ENCODE results near the gene CLDN19.

Gene CLDN19

GRCh38 chr1:42759114-42759513 is 19.1 kb upstream of the CLDN19 start:
- Histone ChIP-seq H3K4me1 (peaks cover 0 to 9% (median 2%) of the 10 kb centered on the region in 4 donors), H3K4me3 (no peak overlapping the region), H3K36me3 (peaks cover 61 to 77% (median 68%) of the 10 kb centered on the region in 3 donors), H3K9me3 (no peaks in the 10 kb centered on the region), H3K27ac (no peak overlapping the region), H3K27me3 (no peaks in the 10 kb centered on the region)
- no peak for DNase-seq
- no peak for TF ChIP-seq CTCF (IDR thresholded peaks at IDR 0.05)
- intact Hi-C loops (cut with DNase I; ENCODE audit: low total_unique reads), result loop anchor here (5.0 kb wide), 1 partner anchor 77 kb away; the partner anchor contains the start of gene YBX1

- Histone ChIP-seq H3K27me3 (no peaks in the 10 kb centered on the region), H3K36me3 (peaks cover 66 to 81% (median 73%) of the 10 kb centered on the region in 3 donors), H3K9me3 (no peaks in the 10 kb centered on the region), H3K4me3 (no peak overlapping the region), H3K4me1 (peaks cover 0 to 5% (median 0%) of the 10 kb centered on the region in 4 donors), H3K27ac (no peak overlapping the region)
- no peak for DNase-seq
- TF ChIP-seq CTCF (IDR thresholded peaks at IDR 0.05), result no peak
- intact Hi-C loops (cut with DNase I; ENCODE audit: low total_unique reads), result loop anchor here (5.0 kb wide), 1 partner anchor 76 kb away; the partner anchor contains the start of gene YBX1
These were observed 18.6 kb upstream of the CLDN19 start for GRCh38 chr1:42758641-42759040.

GRCh38 chr1:42757892-42758275 is 17.8 kb upstream of the CLDN19 start:
- no peaks in the 10 kb centered on the region for H3K9me3 ChIP-seq
- peaks cover 0 to 4% (median 0%) of the 10 kb centered on the region in 4 donors for H3K4me1 ChIP-seq
- intact Hi-C loops (cut with DNase I; ENCODE audit: low total_unique reads), result loop anchor here (5.0 kb wide), 1 partner anchor 76 kb away; the partner anchor contains the start of gene YBX1
- no peak overlapping the region for H3K27ac ChIP-seq
- no peak for DNase-seq
- no peak for TF ChIP-seq CTCF (IDR thresholded peaks at IDR 0.05)
- peaks cover 73 to 88% (median 80%) of the 10 kb centered on the region in 3 donors for H3K36me3 ChIP-seq
- H3K4me3 ChIP-seq, result no peak overlapping the region
- no peaks in the 10 kb centered on the region for H3K27me3 ChIP-seq

GRCh38 chr1:42756956-42757891 is 17.2 kb upstream of the CLDN19 start:
- peak; percentile 52 to 53 for TF ChIP-seq CTCF (IDR thresholded peaks at IDR 0.05)
- DNase-seq, result no peak
- Histone ChIP-seq H3K27ac (no peak overlapping the region), H3K9me3 (no peaks in the 10 kb centered on the region), H3K27me3 (no peaks in the 10 kb centered on the region), H3K4me1 (peaks cover 0 to 4% (median 0%) of the 10 kb centered on the region in 4 donors), H3K36me3 (peaks cover 80 to 93% (median 84%) of the 10 kb centered on the region in 3 donors), H3K4me3 (no peak overlapping the region)
- intact Hi-C loops (cut with DNase I; ENCODE audit: low total_unique reads), result loop anchor here (5.0 kb wide), 1 partner anchor 75 kb away; the partner anchor contains the start of gene YBX1

- DNase-seq, result no peak
- no peaks in the 10 kb centered on the region for H3K9me3 ChIP-seq
- TF ChIP-seq CTCF (IDR thresholded peaks at IDR 0.05), result no peak
- H3K27me3 ChIP-seq, result no peaks in the 10 kb centered on the region
- H3K4me1 ChIP-seq, result no peaks in the 10 kb centered on the region
- intact Hi-C loops (cut with DNase I; ENCODE audit: low total_unique reads), result no loop called here
- peaks cover 76 to 92% (median 84%) of the 10 kb centered on the region in 3 donors for H3K36me3 ChIP-seq
- no peak overlapping the region for H3K4me3 ChIP-seq
- no peak overlapping the region for H3K27ac ChIP-seq
These were observed 13.0 kb upstream of the CLDN19 start for GRCh38 chr1:42753070-42753469.
